GM18519 (cell line): ENCODE measurements around the gene PLPP6.

Experiments used
- ATAC-seq: cut with Tn5 transposase; IDR thresholded peaks from one replicate; pipeline ENCODE4 v1.9.1; 2021; ENCODE audit warnings: mild to moderate bottlenecking, moderate library complexity; ENCODE audit not compliant: unreplicated experiment, low FRiP score

The PLPP6 gene

DNA sequence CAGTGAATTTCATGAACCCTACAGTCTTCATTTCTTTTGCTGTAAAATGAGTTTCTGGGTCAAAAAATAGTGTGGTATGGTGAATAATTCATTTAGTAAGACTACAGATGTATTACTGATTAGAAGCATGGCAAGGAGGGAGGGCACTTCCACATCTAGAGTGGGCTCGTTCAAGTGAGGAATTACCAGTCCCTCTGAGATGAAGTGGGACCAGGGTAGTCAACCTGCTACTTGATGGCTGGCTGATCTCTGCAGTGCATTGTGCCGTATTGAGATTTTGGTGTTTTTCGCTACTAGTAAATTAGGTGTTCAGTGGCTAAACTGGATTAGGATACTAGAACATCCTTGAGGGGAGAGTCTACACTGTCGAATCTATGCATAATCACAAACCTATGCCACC lies 28.1 kb downstream of the PLPP6 start:
- peak; percentile 24 for ATAC-seq

DNA sequence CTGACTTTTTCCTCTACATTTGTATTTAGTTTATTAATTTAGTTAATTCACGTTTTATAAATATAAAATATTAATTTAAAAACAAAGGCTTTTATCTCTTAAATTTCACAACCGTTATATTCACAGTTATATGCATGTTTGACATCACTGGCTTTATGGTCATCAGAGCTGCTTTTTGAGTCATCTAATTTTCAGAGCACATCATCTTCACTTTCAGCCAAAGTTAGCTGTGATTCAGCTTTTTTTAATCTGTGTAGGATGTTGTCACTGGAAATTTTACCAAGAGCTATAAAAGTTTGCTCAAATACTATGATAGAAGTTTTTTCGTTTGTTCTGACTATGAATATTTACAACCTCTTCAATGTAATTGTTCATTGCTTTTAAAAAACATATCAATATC lies 29.7 kb downstream of the PLPP6 start:
- no peak for ATAC-seq

DNA sequence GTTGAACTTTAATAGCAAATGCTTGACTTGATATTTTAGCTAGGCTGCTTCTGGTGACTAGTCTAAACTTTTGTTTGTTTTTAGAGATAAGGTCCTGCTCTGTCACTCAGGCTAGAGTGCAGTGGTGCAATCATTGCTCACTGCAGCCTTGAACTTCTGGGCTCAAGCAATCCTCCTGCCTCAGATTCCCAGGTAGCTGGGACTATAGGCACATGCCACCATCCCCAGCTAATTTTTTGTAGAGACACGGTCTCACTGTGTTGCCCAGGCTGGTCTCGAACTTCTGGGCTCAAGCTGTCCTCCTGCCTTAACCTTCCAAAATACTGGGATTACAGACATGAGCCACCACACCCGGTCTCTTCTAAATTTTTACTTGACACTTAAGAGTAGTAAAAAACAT lies 38.0 kb downstream of the PLPP6 start:
- ATAC-seq = no peak

- no peak for ATAC-seq
These were observed 38.8 kb downstream of the PLPP6 start for GRCh38 chr9:4700932-4701331.

DNA sequence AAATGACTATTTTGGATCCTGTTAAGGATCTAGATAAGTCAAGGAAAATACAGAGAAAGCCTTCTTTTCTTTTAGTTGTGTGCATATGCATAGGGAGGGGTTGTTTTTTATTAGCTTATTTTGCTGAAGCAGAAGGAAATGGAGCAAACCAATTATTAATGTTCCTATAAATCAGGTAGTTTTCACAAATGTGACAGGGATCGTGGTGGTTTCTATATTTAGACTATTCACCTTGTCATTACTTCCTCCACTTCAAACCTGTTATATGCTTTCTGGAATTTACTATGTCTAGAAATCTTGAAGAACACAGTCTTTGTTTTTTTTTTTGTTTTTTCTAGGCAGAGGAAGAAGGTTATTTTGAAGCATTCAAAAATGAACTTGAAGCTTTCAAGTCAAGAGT lies 39.4 kb downstream of the PLPP6 start:
- ATAC-seq = no peak

DNA sequence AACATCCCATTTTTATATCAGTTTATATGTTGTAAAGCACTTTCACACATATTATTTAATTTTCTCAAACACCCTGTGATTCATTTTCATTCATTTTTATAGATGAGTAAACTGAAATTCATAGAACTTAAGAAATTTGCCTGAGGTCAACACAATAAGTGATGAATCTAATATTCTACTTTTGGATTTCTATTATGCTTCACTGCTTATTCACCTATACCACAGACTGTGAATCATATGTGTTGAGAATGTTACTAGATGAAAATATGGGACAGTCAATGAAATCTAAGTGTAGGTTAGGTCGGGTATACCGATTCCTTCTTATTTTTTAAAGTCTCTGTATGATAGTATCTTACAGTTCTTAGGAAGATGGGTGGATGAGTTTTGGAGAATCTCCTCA lies 42.0 kb downstream of the PLPP6 start:
- no peak for ATAC-seq

DNA sequence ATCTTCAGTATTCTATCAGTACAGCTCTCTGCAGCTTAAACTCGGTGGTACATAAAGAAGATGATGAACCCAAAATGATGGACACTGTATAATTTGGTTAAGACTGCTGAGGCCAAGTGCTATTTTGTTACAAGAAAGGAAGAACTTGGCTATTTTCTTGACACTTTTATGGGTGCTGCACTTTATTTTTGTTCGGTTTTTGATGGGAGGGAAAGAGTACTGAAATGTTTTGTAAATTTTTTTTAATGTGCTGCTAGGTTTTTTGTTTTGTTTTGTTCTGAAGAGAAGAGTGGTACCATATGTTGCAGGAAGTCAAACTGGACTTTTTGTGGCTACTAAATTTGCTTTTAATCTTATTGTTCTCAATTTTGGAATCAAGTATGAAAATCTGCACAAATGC lies 43.9 kb downstream of the PLPP6 start:
- no peak for ATAC-seq

- no peak for ATAC-seq
These were observed 45.0 kb downstream of the PLPP6 start for GRCh38 chr9:4706971-4707622.

DNA sequence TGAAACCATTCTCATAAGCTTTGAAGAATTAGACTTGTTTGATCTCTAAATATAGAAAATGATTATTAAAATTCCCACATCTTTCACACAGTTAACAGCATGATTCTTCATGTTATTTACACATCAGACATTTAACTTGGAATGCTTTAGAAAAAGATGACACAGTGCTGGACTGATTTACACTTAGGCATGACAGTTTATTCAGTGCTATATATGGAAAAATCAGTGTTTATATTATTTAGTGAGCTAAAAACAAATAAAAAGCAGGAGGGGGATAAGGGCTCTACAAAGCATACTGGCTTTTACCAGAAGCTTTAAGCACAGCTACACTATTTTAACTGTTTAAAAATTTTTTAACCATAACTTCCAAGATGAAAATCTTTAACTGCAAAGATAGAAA lies 47.3 kb downstream of the PLPP6 start:
- ATAC-seq = no peak

DNA sequence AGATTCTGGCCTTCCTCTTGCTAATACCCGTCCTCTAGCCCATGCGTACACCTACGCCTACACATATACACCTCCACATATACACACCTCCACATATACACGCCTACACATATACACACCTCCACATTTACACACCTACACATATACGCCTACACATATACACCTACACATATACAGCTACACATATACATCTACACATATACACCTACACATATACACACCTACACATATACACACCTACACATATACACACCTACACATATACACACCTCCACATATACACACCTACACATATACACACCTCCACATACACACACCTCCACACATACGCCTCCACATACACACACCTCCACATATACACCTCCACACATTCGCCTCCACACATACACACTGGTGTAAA lies 51.8 kb downstream of the PLPP6 start:
- ATAC-seq = no peak

DNA sequence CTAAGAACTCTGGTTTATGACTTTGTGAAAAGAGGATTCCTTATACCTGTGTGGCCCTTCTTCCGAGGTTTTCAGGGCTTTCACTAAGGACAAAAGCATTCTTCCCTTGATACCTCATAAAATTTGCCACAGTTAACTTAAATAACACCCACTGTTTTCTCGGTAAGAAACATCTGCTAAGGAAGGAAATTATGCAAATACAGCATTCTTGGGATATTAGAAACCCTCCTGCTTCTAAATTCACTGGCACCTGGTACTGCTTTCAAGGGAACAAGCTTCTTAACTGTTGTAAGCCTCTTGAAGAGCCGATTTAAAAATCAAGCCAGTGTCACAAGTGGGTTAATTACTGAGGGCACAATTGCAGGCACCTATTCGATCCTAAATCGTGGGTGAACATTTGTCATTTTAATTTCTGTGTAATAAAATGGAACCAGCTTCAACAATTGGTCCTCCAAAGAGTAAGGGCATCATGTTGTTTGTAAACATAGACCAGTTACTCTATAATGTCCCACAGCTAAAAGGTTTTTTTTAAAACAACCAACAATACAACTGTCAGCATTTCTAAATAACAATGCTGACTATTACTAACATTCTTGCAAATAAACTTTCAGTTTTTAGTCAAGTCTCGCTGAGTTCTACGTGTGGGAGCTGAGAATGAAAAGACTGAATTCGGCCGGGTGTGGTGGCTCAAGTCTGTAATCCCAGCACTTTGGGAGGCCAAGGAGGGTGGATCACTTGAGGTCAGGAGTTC lies 52.3 kb downstream of the PLPP6 start:
- ATAC-seq = no peak
